Measurements from ENCODE around the gene DENND2A. TPM values are rescaled to one million over a fixed set of nuclear protein-coding genes. Genes with fewer than 3 reads are reported as not detected.

DENND2A gene
- total RNA-seq, 2 donors from 2014 or later = 9.2 to 10.5 TPM

DNA sequence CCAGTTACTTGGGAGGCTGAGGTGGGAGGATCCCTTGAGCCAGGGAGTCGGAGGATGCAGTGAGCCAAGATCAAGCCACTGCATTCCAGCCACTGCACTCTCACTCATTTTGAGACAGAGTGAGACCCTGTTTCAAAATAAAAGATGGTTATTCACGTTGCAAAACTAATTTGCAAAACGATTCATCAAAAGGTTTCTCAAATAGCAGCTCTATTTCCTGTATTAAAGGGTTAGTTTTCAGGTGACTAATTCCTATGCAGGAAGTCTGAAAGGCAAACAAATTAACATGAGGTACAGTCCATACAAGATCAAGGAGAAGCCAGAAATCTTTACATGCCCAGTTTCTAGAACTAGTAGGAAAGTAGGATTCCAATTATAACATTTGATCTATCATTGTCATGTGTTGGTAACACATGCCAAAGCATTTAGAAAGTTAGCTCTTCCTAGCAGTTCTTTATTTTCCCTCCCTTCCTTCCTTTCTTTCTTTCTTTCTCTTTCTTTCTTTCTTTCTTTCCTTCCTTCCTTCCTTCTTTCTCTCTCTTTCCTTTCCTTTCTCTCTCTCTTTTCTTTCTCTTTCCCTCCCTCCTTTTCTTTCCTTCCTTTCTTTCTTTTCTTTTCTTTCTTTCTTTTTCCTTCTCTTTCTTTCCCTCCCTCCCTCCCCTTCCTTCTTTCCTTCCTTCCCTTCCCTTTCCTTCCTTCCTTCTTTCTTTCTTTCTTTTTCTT is 49.3 kb downstream of the DENND2A start:
- Histone ChIP-seq H3K36me3 (no peaks in the 10 kb centered on the region), H3K27ac (no peak overlapping the region), H3K27me3 (no peaks in the 10 kb centered on the region), H3K4me3 (no peak overlapping the region), H3K9me3 (no peaks in the 10 kb centered on the region), H3K4me1 (peaks cover 0 to 3% of the 10 kb centered on the region in 2 donors)
- DNase-seq (ENCODE audit: low spot score) = no peak
- no peak for TF ChIP-seq CTCF (IDR thresholded peaks at IDR 0.05)

DNA sequence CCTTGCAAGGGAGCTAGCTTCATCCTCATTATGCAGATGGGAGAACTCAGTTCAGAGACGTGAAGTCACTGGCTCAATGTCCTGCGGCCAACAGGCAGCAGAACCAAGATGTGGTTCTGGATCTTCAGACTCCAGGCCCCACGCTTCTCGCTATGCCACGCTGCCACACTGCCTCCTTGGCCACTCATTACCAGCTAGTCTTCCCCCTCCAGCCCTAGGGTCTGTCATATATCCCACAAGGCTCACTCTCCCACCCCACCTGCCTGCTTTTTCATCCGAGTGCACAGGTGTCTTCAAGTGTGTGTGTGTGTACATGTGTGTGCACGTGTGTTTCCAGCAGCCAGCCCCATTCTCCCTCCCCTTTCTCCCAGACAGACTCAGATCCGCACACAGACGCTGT is 53.4 kb downstream of the DENND2A start:
- no peaks in the 10 kb centered on the region for H3K4me1 ChIP-seq
- no peak overlapping the region for H3K4me3 ChIP-seq
- TF ChIP-seq CTCF (IDR thresholded peaks at IDR 0.05) = no peak
- H3K27ac ChIP-seq = no peak overlapping the region
- DNase-seq (ENCODE audit: low spot score) = no peak
- H3K36me3 ChIP-seq = peaks cover 10% of the 10 kb centered on the region
- no peaks in the 10 kb centered on the region for H3K9me3 ChIP-seq
- no peaks in the 10 kb centered on the region for H3K27me3 ChIP-seq

DNA sequence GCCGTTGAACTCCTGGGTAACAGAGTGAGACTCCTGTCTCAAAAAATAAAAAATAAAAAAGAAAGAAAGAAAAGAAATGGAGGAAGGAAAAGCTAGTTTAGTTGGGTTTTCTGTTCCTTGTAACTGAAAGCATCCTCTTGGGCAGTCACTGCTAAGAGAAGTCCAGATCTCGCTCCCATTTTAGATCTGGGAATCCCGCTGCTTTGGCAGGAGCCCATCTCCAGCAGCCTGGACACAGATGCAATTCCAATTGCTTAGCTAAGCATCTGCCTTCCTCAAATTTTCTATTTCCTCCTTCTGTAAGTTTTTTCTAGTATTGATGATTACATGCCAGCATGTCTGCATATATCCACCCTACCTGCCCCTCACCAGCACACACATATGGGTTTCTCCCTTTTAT is 54.1 kb downstream of the DENND2A start:
- H3K9me3 ChIP-seq = no peaks in the 10 kb centered on the region
- H3K36me3 ChIP-seq = peaks cover 10% of the 10 kb centered on the region
- no peaks in the 10 kb centered on the region for H3K27me3 ChIP-seq
- TF ChIP-seq CTCF (IDR thresholded peaks at IDR 0.05) = no peak
- H3K4me1 ChIP-seq = no peaks in the 10 kb centered on the region
- no peak for DNase-seq (ENCODE audit: low spot score)
- H3K27ac ChIP-seq = no peak overlapping the region
- no peak overlapping the region for H3K4me3 ChIP-seq

- H3K9me3 ChIP-seq = no peaks in the 10 kb centered on the region
- H3K4me1 ChIP-seq = no peaks in the 10 kb centered on the region
- H3K27ac ChIP-seq = no peak overlapping the region
- TF ChIP-seq CTCF (IDR thresholded peaks at IDR 0.05) = no peak
- no peak for DNase-seq (ENCODE audit: low spot score)
- peaks cover 10% of the 10 kb centered on the region for H3K36me3 ChIP-seq
- no peak overlapping the region for H3K4me3 ChIP-seq
- no peaks in the 10 kb centered on the region for H3K27me3 ChIP-seq
Measured at GRCh38 chr7:140585333-140585732, 55.3 kb downstream of the DENND2A start.

DNA sequence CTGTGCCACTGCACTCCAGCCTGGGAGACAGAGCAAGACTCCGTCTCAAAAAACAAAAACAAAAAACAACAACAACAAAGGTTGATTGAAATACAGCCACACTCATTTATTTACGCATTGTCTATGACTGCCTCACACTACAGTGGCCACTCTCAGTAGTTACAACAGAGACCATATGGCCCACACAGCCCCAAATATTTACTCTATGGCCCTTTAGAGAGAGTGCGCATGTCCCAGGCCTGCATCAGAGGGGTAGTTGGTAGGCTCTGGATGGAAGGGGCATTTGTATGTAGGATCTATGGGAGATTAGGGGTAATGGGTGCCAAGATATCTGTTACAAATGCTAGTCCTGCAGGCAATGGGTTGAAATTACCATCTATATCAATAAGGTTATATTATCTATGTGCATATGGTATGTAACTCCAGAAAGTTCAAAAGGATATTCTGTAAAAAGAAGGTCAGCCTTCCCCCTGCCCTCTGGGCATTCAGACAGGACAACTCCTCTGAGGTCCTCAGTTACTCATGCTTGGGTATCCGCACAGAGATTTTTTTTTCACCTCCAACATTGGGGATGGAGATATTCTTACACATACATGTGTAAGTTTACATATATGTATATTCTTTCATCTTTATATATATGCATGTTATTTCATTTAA is 56.3 kb downstream of the DENND2A start:
- H3K4me1 ChIP-seq = no peaks in the 10 kb centered on the region
- H3K36me3 ChIP-seq = peaks cover 10% of the 10 kb centered on the region
- DNase-seq (ENCODE audit: low spot score) = no peak

More for the DNA sequence above, 56.3 kb downstream of the DENND2A start:
- Histone ChIP-seq H3K27me3 (no peaks in the 10 kb centered on the region), H3K9me3 (no peaks in the 10 kb centered on the region), H3K4me3 (no peak overlapping the region), H3K27ac (no peak overlapping the region)
- TF ChIP-seq CTCF (IDR thresholded peaks at IDR 0.05) = no peak

Data from right atrium auricular region (tissue), 2 donors.